Measurements from ENCODE around the gene MYL12B. TPM values are rescaled to one million over a fixed set of nuclear protein-coding genes. Genes with fewer than 3 reads are reported as not detected.

Gene MYL12B
- total and polyA plus RNA-seq, 11 donors: 185 to 462 (median 223) TPM

GRCh38 chr18:3260995-3261372, 949 bp upstream of the MYL12B start:
- WGBS, 4 donors: 10 to 31% (median 17%) methylated on average over 5 of the region's 5 CpGs
- DNase-seq (no peak), ATAC-seq (no peak)
- Histone ChIP-seq H3K27ac (peak overlapping the region; percentile 95 to 100 (median 97)), H3K36me3 (peaks cover 0 to 38% (median 30%) of the 10 kb centered on the region in 9 donors), H3K4me1 (peaks cover 12 to 86% (median 44%) of the 10 kb centered on the region in 12 donors), H3K27me3 (no peaks in the 10 kb centered on the region), H3K4me3 (peak overlapping the region; percentile 68 to 96 (median 88)), H3K9me3 (no peaks in the 10 kb centered on the region)
- intact Hi-C loops (cut with DNase I): loop anchor here in 5 of 10 donors (5.0 to 10.0 kb wide), 3 partner anchors 191 to 331 kb away; partner anchors contain the start of genes TGIF1 (in 4 of the 5) and LPIN2 (in 1 of the 5)
- TF ChIP-seq, protein P1, sequence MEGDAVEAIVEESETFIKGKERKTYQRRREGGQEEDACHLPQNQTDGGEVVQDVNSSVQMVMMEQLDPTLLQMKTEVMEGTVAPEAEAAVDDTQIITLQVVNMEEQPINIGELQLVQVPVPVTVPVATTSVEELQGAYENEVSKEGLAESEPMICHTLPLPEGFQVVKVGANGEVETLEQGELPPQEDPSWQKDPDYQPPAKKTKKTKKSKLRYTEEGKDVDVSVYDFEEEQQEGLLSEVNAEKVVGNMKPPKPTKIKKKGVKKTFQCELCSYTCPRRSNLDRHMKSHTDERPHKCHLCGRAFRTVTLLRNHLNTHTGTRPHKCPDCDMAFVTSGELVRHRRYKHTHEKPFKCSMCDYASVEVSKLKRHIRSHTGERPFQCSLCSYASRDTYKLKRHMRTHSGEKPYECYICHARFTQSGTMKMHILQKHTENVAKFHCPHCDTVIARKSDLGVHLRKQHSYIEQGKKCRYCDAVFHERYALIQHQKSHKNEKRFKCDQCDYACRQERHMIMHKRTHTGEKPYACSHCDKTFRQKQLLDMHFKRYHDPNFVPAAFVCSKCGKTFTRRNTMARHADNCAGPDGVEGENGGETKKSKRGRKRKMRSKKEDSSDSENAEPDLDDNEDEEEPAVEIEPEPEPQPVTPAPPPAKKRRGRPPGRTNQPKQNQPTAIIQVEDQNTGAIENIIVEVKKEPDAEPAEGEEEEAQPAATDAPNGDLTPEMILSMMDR (IDR thresholded peaks at IDR 0.05): no peak
- TF ChIP-seq POLR2A (IDR thresholded peaks at IDR 0.05): no peak

DNA sequence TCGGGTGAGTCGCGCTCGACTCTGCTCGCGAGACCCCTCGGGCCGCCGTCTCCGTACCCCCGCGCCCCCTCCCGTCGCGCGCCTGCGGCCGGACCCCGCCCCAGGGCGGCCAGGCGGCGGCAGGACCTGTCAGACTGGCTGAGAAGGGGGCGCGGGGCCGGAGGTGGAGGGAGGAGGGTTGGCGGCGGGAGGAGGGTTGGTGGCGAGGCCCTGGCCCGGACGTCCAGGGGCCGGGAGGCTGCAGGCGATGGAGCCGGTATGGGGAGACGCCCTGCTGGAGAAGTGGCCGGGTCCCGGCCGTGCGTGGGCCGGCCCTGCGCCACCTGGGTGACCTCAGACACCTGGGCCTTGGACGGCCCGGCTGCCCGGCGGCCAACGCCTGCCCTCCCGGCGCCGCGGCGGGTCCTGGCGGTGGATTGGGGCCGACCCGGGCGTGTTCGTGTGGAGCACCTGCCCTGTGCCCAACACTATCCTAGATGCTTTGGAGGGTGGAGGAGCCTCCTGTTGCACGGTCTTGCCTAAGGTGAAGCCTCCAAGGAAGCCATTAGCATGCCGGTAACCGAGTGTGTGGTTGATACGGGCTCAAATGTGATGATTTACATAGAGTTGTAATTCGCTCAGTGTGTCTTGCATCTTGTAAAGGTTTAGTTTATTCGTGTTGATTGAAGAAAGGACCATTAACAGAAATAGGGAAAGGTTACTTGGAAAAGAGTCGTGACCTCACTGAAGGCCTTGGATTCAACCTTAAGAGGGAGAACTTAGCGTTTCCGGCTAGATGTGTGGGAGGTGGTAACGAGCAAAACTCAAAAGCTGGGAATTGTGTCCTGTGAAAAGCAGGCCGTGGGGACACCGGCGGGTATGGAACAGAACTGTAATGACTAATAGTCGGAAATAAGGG, 550 bp downstream of the MYL12B start:
- peaks cover 0 to 23% (median 15%) of the 10 kb centered on the region in 9 donors for H3K36me3 ChIP-seq
- intact Hi-C loops (cut with DNase I): loop anchor here in 5 of 10 donors (5.0 to 10.0 kb wide), 3 partner anchors 190 to 330 kb away; partner anchors contain the start of genes TGIF1 (in 4 of the 5) and LPIN2 (in 1 of the 5)
- WGBS, 4 donors: 0 to 1% (median 1%) methylated on average over 14 to 69 of the region's 69 CpGs
- no peaks in the 10 kb centered on the region for H3K9me3 ChIP-seq
- H3K4me1 ChIP-seq: peaks cover 12 to 86% (median 52%) of the 10 kb centered on the region in 12 donors
- H3K27ac ChIP-seq: peak overlapping the region; percentile 95 to 100 (median 97)
- no peaks in the 10 kb centered on the region for H3K27me3 ChIP-seq
- peak overlapping the region; percentile 68 to 96 (median 88) for H3K4me3 ChIP-seq
- ATAC-seq (peak in 2 of 4 donors; percentile 51 to 67), DNase-seq (no peak)
- no peak for TF ChIP-seq POLR2A (IDR thresholded peaks at IDR 0.05)
- TF ChIP-seq, protein P1 (IDR thresholded peaks at IDR 0.05): no peak

GRCh38 chr18:3263132-3263700, 1.3 kb downstream of the MYL12B start:
- H3K27me3 ChIP-seq: no peaks in the 10 kb centered on the region
- DNase-seq (no peak), ATAC-seq (no peak)
- peak overlapping the region; percentile 68 to 96 (median 88) for H3K4me3 ChIP-seq
- peaks cover 12 to 86% (median 57%) of the 10 kb centered on the region in 12 donors for H3K4me1 ChIP-seq
- peak overlapping the region; percentile 95 to 100 (median 97) for H3K27ac ChIP-seq
- no peak for TF ChIP-seq POLR2A (IDR thresholded peaks at IDR 0.05)
- TF ChIP-seq, protein P1 (IDR thresholded peaks at IDR 0.05): no peak
- WGBS, 4 donors: 17 to 33% (median 24%) methylated on average over 8 of the region's 8 CpGs
- peaks cover 0 to 16% (median 7%) of the 10 kb centered on the region in 9 donors for H3K36me3 ChIP-seq
- intact Hi-C loops (cut with DNase I): loop anchor here in 5 of 10 donors (5.0 to 10.0 kb wide), 3 partner anchors 189 to 329 kb away; partner anchors contain the start of genes TGIF1 (in 4 of the 5) and LPIN2 (in 1 of the 5)
- no peaks in the 10 kb centered on the region for H3K9me3 ChIP-seq
